Measurements from ENCODE around the gene LCMT1.
A peak's percentile ranks its signal among the peaks of the same experiment; 100 is the strongest.

The LCMT1 gene

DNA sequence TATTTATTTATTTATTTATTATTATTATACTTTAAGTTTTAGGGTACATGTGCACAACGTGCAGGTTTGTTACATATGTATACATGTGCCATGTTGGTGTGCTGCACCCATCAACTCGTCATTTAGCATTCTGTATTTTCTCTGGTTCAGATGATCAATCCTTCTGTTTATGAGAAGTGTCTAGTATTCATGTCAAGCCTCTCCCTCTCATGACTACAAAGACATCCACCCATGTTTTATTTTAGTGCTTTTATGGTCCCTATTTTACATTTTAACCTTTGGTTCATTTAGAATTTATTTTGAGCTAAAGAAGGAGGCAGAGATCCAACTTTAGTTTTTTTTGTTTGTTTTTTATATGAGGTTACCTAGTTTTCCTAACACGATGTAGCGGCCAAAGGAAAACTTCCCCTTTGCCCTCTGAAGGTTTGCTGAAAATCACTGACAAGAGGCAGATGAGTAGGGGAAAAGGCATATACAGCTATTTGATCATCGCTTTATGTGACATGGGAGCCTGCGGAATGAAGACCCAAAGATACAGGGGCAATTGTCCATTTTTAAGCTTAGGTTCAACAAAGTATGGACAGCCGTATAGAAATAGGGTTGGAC lies 82.8 kb downstream of the LCMT1 start:
- no peak for DNase-seq (ENCODE audit: low read depth in 2 of 2)

DNA sequence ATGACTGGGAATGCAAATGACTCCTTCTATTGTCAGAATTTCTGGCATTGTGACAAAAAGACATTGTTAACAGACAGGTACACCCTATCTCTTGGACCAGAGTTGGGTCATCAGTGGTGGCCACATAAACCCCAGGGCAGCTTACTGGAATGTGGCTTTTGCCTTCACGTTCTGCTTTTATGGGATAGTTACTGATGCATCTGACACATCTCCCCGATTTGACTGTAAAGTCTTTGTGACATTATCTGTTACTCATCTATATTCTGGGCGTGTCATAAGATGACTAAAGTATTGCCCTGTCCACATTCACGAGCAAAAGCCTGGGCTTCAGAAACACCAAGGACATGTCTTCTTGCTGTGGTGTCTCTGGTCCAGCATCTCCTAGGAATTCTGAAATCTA lies 86.5 kb downstream of the LCMT1 start:
- no peak for DNase-seq (ENCODE audit: low read depth in 2 of 2)

- DNase-seq (ENCODE audit: low read depth in 2 of 2): no peak
Observed at GRCh38 chr16:25199457-25199856, 87.9 kb downstream of the LCMT1 start.

DNA sequence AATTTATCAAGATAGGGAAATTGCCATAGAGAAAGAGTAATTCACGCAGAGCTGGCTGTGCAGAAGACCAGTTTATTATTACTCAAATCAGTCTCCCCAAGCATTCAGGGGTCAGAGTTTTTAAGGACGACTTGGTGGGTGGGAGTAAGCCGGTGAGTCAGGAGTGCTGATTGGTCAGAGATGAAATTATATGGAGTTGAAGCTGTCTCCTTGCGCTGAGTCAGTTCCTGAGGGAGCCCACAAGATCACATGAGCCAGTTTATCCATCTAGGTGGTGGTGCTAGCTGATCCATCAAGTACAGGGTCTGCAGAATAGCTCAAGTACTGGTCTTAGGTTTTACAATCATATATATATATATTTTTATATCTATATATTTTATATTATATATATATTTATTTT lies 99.2 kb downstream of the LCMT1 start:
- DNase-seq (ENCODE audit: low read depth in 2 of 2): peak in 1 of 2 experiments; percentile 21

DNA sequence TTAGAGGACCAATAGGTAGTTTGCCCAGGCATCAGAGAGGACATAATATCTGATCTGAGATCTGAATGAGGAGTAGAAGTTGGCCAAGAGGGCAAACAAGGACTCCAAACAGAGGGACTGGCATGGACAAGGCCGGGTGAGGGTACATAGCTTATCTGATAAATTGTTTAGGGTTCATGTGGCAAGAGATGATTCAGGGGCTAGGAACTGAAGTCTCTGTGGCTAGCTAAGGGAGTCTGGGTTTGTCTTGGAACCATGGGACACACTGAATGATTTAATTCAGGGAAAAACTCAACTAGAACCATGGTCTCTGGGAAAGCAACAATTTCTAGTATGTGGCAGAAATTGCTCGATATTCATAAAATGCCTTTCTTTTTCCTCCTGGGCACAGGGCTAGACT lies 101.1 kb downstream of the LCMT1 start:
- DNase-seq (ENCODE audit: low read depth in 2 of 2): no peak

DNA sequence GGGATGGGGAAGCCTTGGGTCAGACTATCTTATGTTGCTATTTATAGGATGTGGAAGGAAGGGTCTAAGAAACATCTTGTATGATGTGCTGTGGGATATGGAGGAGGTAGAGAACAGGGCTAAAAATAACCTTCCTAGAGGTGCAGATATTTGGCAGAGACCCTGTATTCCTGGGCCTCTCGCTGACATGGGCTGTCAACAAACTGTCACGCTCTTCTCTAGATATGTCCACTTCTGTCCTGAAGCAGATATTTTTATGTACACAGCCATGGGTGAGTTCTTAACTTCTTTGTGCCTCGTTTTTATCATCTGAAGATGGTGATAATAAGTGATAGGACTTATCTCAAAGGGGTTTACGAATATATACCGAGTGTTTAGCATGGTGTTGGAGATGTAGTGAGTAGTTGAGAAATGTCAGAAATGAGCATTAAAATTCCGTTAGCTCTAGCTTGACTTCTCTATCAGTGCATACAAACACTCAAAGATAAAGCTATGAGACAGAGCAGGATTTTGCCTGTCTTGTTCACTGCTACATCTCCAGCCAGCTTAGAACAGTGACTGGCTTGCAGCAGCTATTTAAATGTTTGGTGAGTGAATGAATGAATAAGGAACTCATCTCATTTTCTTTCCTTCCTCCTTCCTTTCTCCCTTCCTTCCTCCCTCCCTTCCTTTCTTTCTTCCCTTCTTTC lies 102.3 kb downstream of the LCMT1 start:
- no peak for DNase-seq (ENCODE audit: low read depth in 2 of 2)

DNA sequence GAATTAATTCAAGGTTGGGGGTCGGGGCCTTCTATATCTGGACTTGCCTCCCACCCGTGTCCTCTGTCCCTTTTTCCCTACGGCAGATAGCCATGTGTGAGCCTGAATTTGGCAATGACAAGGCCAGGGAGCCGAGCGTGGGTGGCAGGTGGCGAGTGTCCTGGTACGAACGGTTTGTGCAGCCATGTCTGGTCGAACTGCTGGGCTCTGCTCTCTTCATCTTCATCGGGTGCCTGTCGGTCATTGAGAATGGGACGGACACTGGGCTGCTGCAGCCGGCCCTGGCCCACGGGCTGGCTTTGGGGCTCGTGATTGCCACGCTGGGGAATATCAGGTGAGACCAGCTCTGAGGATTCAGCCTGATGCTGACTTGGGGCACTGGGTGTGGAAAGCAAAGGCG lies 105.6 kb downstream of the LCMT1 start:
- DNase-seq (ENCODE audit: low read depth in 2 of 2): no peak

GRCh38 chr16:25217921-25218320 lies 106.4 kb downstream of the LCMT1 start:
- no peak for DNase-seq (ENCODE audit: low read depth in 2 of 2)

DNA sequence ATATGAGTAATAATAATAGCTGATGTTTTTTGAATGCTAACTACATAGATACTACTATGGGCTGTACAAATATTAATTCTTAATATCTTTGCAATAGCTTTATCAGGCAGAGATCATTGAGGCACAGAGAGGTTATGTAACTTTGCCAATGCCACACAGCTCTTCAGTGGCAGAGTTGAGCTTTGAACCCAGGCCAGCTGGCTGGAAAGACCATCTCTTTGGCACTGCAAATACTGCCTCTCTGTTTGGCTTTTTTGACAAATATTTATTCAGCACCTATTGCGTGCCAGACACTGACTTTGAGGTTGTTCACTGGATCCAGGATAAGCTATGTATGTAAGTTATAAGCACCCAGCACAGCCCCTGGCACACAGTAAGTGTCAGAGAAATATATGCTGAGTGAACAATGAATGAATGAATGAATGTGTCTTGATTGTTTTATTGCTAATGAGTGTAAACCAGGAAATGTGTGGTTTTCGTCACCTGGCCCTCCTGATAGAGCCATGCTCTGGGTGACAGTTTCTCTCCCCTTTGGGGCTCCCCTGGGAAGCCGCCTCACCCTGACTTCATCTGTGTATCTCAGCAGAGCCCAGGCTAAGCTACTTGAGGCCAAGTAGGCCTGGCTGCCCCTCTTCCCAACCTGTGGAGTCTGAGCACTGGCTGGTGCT lies 107.7 kb downstream of the LCMT1 start:
- DNase-seq (ENCODE audit: low read depth in 2 of 2): no peak

GRCh38 chr16:25222959-25223358 lies 111.4 kb downstream of the LCMT1 start:
- DNase-seq (ENCODE audit: low read depth in 2 of 2): no peak

DNA sequence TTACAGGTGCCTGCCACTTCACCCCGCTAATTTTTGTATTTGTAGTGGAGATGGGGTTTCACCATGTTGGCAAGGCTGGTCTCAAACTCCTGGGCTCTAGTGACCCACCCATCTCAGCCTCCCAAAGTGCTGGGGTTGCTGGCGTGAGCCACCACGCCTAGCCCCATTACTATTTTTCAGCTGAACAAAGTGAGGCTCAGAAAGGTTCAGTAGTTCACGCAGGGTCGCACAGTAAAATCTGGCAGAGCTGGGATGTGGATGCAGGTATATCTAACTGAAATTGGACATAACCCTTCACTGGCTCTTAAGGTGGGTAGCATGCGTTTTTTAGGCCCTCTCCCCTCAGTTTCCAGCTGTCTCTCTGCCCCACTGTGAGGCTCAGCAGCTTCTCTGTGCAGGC lies 112.4 kb downstream of the LCMT1 start:
- no peak for DNase-seq (ENCODE audit: low read depth in 2 of 2)

DNA sequence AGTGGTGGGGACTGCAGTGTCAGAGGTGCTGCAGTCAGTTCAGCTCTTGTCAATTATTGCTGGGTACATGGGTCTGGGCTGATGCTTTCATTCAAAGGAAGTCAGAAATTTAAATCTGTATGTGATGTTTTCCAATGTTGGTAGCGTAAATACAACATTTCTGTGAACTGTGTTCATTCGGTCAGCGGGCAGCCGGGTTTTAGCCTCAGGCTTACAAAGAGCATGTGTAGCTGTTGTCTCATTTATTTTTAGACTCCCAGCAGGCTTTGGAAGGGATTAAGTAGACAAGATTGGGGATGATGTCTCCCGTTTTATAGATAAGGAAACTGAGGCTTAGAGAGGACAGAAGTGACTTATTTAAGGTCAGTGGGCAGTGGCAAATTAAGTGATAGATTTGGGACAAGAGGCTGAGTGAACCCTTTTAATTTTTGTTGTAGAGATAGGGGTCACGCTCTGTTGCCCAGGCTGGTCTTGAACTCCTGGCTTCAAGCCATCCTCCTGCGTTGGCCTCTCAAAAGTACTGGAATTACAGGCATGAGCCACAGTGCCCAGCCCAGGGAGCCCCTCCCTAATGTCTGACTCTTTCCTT lies 113.3 kb downstream of the LCMT1 start:
- DNase-seq (ENCODE audit: low read depth in 2 of 2): no peak

All from fibroblast of skin of left quadriceps (primary cell).